Measurements from ENCODE around the gene MINPP1.

Gene MINPP1

GRCh38 chr10:87507879-87508483 is 3.3 kb downstream of the MINPP1 start:
- DNase-seq (ENCODE audit: extremely low spot score): no peak
- ChIA-PET CTCF (no interaction called here), POLR2A (no interaction called here)
- TF ChIP-seq FOXM1 (IDR thresholded peaks at IDR 0.05; ENCODE audit: borderline replicate concordance) (no peak), SUZ12 (IDR thresholded peaks at IDR 0.05) (no peak), BHLHE40 (IDR thresholded peaks at IDR 0.05; ENCODE audit: borderline replicate concordance) (no peak), FOXA1 (IDR thresholded peaks at IDR 0.05) (no peak), HDGF (IDR thresholded peaks at IDR 0.05; ENCODE audit: borderline replicate concordance) (no peak), CTBP1 (IDR thresholded peaks at IDR 0.05; ENCODE audit: borderline replicate concordance) (no peak), NFRKB (IDR thresholded peaks at IDR 0.05) (no peak), TARDBP (IDR thresholded peaks at IDR 0.05) (no peak), FOXK2 (IDR thresholded peaks at IDR 0.05) (no peak), ZNF384 (IDR thresholded peaks at IDR 0.05) (no peak), LEF1 (IDR thresholded peaks at IDR 0.05; ENCODE audit: borderline replicate concordance) (no peak), L3MBTL2 (conservative IDR thresholded peaks at IDR 0.05) (no peak), PKNOX1 (IDR thresholded peaks at IDR 0.05) (no peak), ELF4 (IDR thresholded peaks at IDR 0.05) (no peak), SP1 (IDR thresholded peaks at IDR 0.05) (no peak), ARNT (IDR thresholded peaks at IDR 0.05) (no peak)

GRCh38 chr10:87508837-87509236 is 4.1 kb downstream of the MINPP1 start:
- TF ChIP-seq FOXK2 (IDR thresholded peaks at IDR 0.05) (no peak), L3MBTL2 (conservative IDR thresholded peaks at IDR 0.05) (no peak), SP1 (IDR thresholded peaks at IDR 0.05) (no peak), HDGF (IDR thresholded peaks at IDR 0.05; ENCODE audit: borderline replicate concordance) (no peak), LEF1 (IDR thresholded peaks at IDR 0.05; ENCODE audit: borderline replicate concordance) (no peak)
- POLR2A ChIA-PET: no interaction called here
- CTCF ChIA-PET: no interaction called here
- DNase-seq (ENCODE audit: extremely low spot score): no peak

GRCh38 chr10:87510025-87510424 is 5.3 kb downstream of the MINPP1 start:
- ChIA-PET CTCF (no interaction called here), POLR2A (no interaction called here)
- no peak for DNase-seq (ENCODE audit: extremely low spot score)
- TF ChIP-seq SUZ12 (IDR thresholded peaks at IDR 0.05) (no peak), FOXA1 (IDR thresholded peaks at IDR 0.05) (no peak), ZNF384 (IDR thresholded peaks at IDR 0.05) (no peak), SP1 (IDR thresholded peaks at IDR 0.05) (no peak), BHLHE40 (IDR thresholded peaks at IDR 0.05; ENCODE audit: borderline replicate concordance) (no peak), PKNOX1 (IDR thresholded peaks at IDR 0.05) (no peak)

GRCh38 chr10:87511526-87511925 is 6.8 kb downstream of the MINPP1 start:
- CTCF ChIA-PET: no interaction called here
- no peak for DNase-seq (ENCODE audit: extremely low spot score)
- POLR2A ChIA-PET: no interaction called here
- TF ChIP-seq NFRKB (IDR thresholded peaks at IDR 0.05) (no peak), TARDBP (IDR thresholded peaks at IDR 0.05) (no peak), FOXA1 (IDR thresholded peaks at IDR 0.05) (no peak), ZNF384 (IDR thresholded peaks at IDR 0.05) (no peak), FOXM1 (IDR thresholded peaks at IDR 0.05; ENCODE audit: borderline replicate concordance) (no peak), LEF1 (IDR thresholded peaks at IDR 0.05; ENCODE audit: borderline replicate concordance) (no peak), HDGF (IDR thresholded peaks at IDR 0.05; ENCODE audit: borderline replicate concordance) (no peak), L3MBTL2 (conservative IDR thresholded peaks at IDR 0.05) (no peak), ELF4 (IDR thresholded peaks at IDR 0.05) (no peak), SUZ12 (IDR thresholded peaks at IDR 0.05) (no peak), CTBP1 (IDR thresholded peaks at IDR 0.05; ENCODE audit: borderline replicate concordance) (no peak), BHLHE40 (IDR thresholded peaks at IDR 0.05; ENCODE audit: borderline replicate concordance) (no peak), ARNT (IDR thresholded peaks at IDR 0.05) (no peak), SP1 (IDR thresholded peaks at IDR 0.05) (no peak), PKNOX1 (IDR thresholded peaks at IDR 0.05) (no peak), FOXK2 (IDR thresholded peaks at IDR 0.05) (no peak)

GRCh38 chr10:87518937-87519336 is 14.2 kb downstream of the MINPP1 start:
- DNase-seq (ENCODE audit: extremely low spot score): no peak
- TF ChIP-seq L3MBTL2 (conservative IDR thresholded peaks at IDR 0.05) (no peak), ZNF384 (IDR thresholded peaks at IDR 0.05) (no peak), SP1 (IDR thresholded peaks at IDR 0.05) (no peak), PKNOX1 (IDR thresholded peaks at IDR 0.05) (no peak), NFRKB (IDR thresholded peaks at IDR 0.05) (no peak), SUZ12 (IDR thresholded peaks at IDR 0.05) (no peak), LEF1 (IDR thresholded peaks at IDR 0.05; ENCODE audit: borderline replicate concordance) (no peak), FOXA1 (IDR thresholded peaks at IDR 0.05) (no peak), ELF4 (IDR thresholded peaks at IDR 0.05) (no peak), FOXK2 (IDR thresholded peaks at IDR 0.05) (no peak), TARDBP (IDR thresholded peaks at IDR 0.05) (no peak), HDGF (IDR thresholded peaks at IDR 0.05; ENCODE audit: borderline replicate concordance) (no peak), ARNT (IDR thresholded peaks at IDR 0.05) (no peak)
- ChIA-PET CTCF (interaction anchor here (0.6 kb wide), 1 partner anchor 13 kb away, joined by 4 read pairs; no protein-coding TSS in a partner anchor), POLR2A (interaction anchor here (1.4 kb wide), 1 partner anchor 14 kb away, joined by 7 read pairs; the partner anchor contains the start of gene MINPP1)
